OCI-LY7 (cell line): ENCODE data around the gene COL15A1. TPM values are rescaled to one million over a fixed set of nuclear protein-coding genes. Genes with fewer than 3 reads are reported as not detected.

Experiments
- BruUV-seq: library from RNA; stranded (reverse); fragments of 400-500 nt; replicated peaks from 2 replicates; lab custom pipeline; 2021; lab: Mats Ljungman, UMichigan
- CTCF ChIA-PET: fragments of 300-600 bp; sonication (Branson Sonifier 250); formaldehyde crosslinking; loops from one replicate; lab custom pipeline; 2022; ENCODE audit warnings: antibody characterized with exemption; ENCODE audit not compliant: unreplicated experiment; lab: Charles Lee
- POLR2A ChIA-PET: fragments of 300-600 bp; sonication (Branson Sonifier 250); formaldehyde crosslinking; loops from one replicate; lab custom pipeline; 2022; ENCODE audit warnings: antibody characterized with exemption; lab: Charles Lee
- DNase-seq: peaks from one replicate; pipeline ENCODE4 v3.0.0-alpha.2; 2015; ENCODE audit warnings: low spot score
- H2AFZ ChIP-seq: fragments of 200-600 bp; sonication (generic), shearing (Covaris generic); 2 replicates; pipeline ENCODE4 v1.6.1; 2014; ENCODE audit warnings: mild to moderate bottlenecking, antibody characterized with exemption, low read length, moderate library complexity
- H3K27ac ChIP-seq: fragments of 200-600 bp; sonication (generic); 2 replicates; pipeline ENCODE4 v1.5.1; 2014; ENCODE audit warnings: mixed run types, low read depth, mild to moderate bottlenecking, moderate library complexity, low read length, inconsistent platforms; ENCODE audit not compliant: poor library complexity, severe bottlenecking
- H3K36me3 ChIP-seq: fragments of 200-600 bp; sonication (generic); 2 replicates; pipeline ENCODE4 v1.6.1; 2014; ENCODE audit warnings: mild to moderate bottlenecking, antibody characterized with exemption, low read length, moderate library complexity, mixed read lengths; ENCODE audit not compliant: insufficient read depth
- H3K4me1 ChIP-seq: fragments of 200-600 bp; sonication (generic); 2 replicates; pipeline ENCODE4 v1.5.1; 2014; ENCODE audit warnings: mild to moderate bottlenecking, low read length; ENCODE audit not compliant: insufficient read depth, poor library complexity, severe bottlenecking
- H3K4me2 ChIP-seq: fragments of 200-600 bp; sonication (generic); 2 replicates; pipeline ENCODE4 v1.6.1; 2014; ENCODE audit warnings: mild to moderate bottlenecking, low read length
- H3K4me3 ChIP-seq: fragments of 200-600 bp; sonication (generic); 2 replicates; pipeline ENCODE4 v1.5.1; 2014; ENCODE audit warnings: mild to moderate bottlenecking, low read depth, low read length; ENCODE audit not compliant: poor library complexity, severe bottlenecking
- H3K79me2 ChIP-seq: fragments of 200-600 bp; sonication (generic); 2 replicates; pipeline ENCODE4 v1.6.1; 2016; ENCODE audit warnings: low read depth, mild to moderate bottlenecking, low read length, moderate library complexity, mixed read lengths; ENCODE audit not compliant: insufficient read depth
- H3K9me2 ChIP-seq: fragments of 200-600 bp; sonication (generic); 2 replicates; pipeline ENCODE4 v1.6.1; 2016; ENCODE audit warnings: mild to moderate bottlenecking, low read length, mixed read lengths; ENCODE audit not compliant: insufficient read depth
- H3K9me3 ChIP-seq: fragments of 200-600 bp; sonication (generic); 2 replicates; pipeline ENCODE4 v1.6.1; 2014; ENCODE audit warnings: mild to moderate bottlenecking, mixed run types, low read length, mixed read lengths
- H4K20me1 ChIP-seq: fragments of 200-600 bp; sonication (generic); 2 replicates; pipeline ENCODE4 v1.6.1; 2014; ENCODE audit warnings: mild to moderate bottlenecking, antibody characterized with exemption, low read length, moderate library complexity, mixed read lengths; ENCODE audit not compliant: insufficient read depth
- CTCF ChIP-seq: fragments of 200-600 bp; sonication (generic); conservative IDR thresholded peaks from 2 replicates; pipeline ENCODE4 v1.5.1; 2014; ENCODE audit warnings: mild to moderate bottlenecking, antibody characterized with exemption, low read length, moderate library complexity, mixed read lengths
- EZH2phosphoT487 ChIP-seq: fragments of 200-600 bp; sonication (generic); IDR thresholded peaks from 2 replicates; pipeline ENCODE4 v1.6.1; 2018; ENCODE audit warnings: low read depth, borderline replicate concordance, mild to moderate bottlenecking, mixed run types, antibody characterized with exemption, low read length, moderate library complexity, mixed read lengths
- intact Hi-C: fragments of 100-400 bp; cut with micrococcal nuclease; formaldehyde crosslinking; loops from one replicate; pipeline ENCODE4 v1.10.0; 2022; ENCODE audit not compliant: unreplicated experiment
- total RNA-seq, 2 experiments: library from RNA; depleted of rRNA in 1 of 2; stranded (reverse); fragments of >200 nt in 1 of 2; shearing (Covaris generic) in 1 of 2; gene quantifications; 2 replicates each; pipeline ENCODE4 v1.2.3, GENCODE V29; 2014 to 2022

COL15A1 gene
- total RNA-seq, 2 experiments from 2014 or later, result not detected

DNA sequence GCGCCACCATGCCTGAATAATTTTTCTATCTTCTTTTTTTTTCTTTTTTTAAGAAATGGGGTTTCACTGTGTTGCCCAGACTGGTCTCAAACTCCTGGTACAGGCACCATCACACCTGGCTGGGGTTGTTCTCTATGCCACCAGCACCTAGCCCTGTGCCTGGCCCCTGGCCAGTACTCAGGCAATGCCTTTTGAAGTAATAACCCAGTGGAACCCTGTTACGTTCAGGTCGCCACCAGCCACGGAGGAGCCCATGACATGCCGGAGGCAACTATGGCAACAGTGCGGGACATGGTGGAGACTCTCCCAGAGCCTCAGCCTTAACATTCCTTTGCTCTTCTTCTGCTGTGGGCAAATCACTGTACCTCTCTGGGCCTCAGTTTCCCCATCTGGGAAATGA is 14.1 kb downstream of the COL15A1 start:
- intact Hi-C loops, result no loop called here

DNA sequence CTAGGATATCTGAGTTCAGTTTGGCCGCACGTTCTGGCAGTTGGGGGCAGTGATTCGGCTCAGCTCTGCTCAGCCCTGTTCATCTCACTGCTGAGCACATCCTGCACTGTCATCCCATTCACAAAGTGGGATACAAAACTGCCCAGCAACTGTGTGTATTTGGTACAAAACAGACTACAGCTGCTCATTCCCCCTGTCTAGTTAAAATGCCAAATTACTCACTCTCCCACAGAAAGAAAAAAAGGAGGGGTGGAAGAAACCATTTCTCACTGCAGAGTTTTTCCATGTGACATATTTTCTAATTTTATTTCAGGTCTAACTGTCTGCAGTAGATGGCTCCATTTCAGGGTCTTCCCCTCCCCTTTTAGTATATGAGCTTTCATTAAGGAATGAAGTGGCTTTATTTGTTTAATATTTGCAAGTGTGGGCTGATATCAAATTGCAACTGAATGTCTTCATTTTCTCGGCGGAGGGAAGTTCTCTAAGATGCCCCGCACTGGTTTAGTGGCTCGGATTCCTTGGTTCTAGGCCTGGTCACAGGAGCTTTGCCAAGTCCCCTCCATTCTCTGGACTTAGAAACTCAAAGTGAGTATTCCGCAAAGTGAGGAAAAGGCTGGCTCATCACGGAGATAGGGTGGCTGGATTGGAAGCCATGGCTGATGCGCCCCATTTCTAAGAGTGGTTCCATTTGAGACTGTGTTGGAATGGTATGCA is 14.7 kb downstream of the COL15A1 start:
- DNase-seq, result no peak
- Histone ChIP-seq H3K9me3 (no peaks in the 10 kb centered on the region), H3K36me3 (no peaks in the 10 kb centered on the region), H3K4me1 (no peaks in the 10 kb centered on the region), H3K79me2 (no peaks in the 10 kb centered on the region), H4K20me1 (no peaks in the 10 kb centered on the region), H3K4me3 (no peak overlapping the region), H3K9me2 (no peaks in the 10 kb centered on the region), H3K4me2 (no peak overlapping the region), H2AFZ (no peak overlapping the region), H3K27ac (no peak overlapping the region)
- TF ChIP-seq EZH2phosphoT487 (no peak), CTCF (no peak)
- CTCF ChIA-PET, result no interaction called here
- BruUV-seq, result no TSS peak
- intact Hi-C loops, result no loop called here
- POLR2A ChIA-PET, result no interaction called here

More for the DNA sequence above, 14.1 kb downstream of the COL15A1 start:
- Histone ChIP-seq H3K4me1 (no peaks in the 10 kb centered on the region), H3K79me2 (no peaks in the 10 kb centered on the region), H2AFZ (no peak overlapping the region), H3K4me2 (no peak overlapping the region), H3K9me3 (no peaks in the 10 kb centered on the region), H4K20me1 (no peaks in the 10 kb centered on the region), H3K36me3 (no peaks in the 10 kb centered on the region), H3K9me2 (no peaks in the 10 kb centered on the region), H3K27ac (no peak overlapping the region), H3K4me3 (no peak overlapping the region)
- no TSS peak for BruUV-seq
- no peak for TF ChIP-seq EZH2phosphoT487
- no peak for TF ChIP-seq CTCF
- ChIA-PET CTCF (no interaction called here), POLR2A (no interaction called here)
- no peak for DNase-seq

GRCh38 chr9:98960409-98960808 is 16.7 kb downstream of the COL15A1 start:
- POLR2A ChIA-PET, result no interaction called here
- intact Hi-C loops, result no loop called here

More at GRCh38 chr9:98960409-98960808, 16.7 kb downstream of the COL15A1 start:
- Histone ChIP-seq H3K4me3 (no peak overlapping the region), H3K4me2 (no peak overlapping the region), H4K20me1 (no peaks in the 10 kb centered on the region), H3K9me2 (no peaks in the 10 kb centered on the region), H3K79me2 (no peaks in the 10 kb centered on the region), H3K27ac (no peak overlapping the region), H2AFZ (no peak overlapping the region), H3K36me3 (no peaks in the 10 kb centered on the region), H3K4me1 (no peaks in the 10 kb centered on the region), H3K9me3 (no peaks in the 10 kb centered on the region)
- no TSS peak for BruUV-seq
- no peak for TF ChIP-seq CTCF
- TF ChIP-seq EZH2phosphoT487, result no peak
- CTCF ChIA-PET, result no interaction called here
- no peak for DNase-seq
